HG02642 (cell line): ENCODE data around the gene DDX56.

Experiments
- ATAC-seq: cut with Tn5 transposase; IDR thresholded peaks from one replicate; pipeline ENCODE4 v1.9.1; 2021; ENCODE audit warnings: mild to moderate bottlenecking; ENCODE audit not compliant: unreplicated experiment, poor library complexity

DDX56 gene

DNA sequence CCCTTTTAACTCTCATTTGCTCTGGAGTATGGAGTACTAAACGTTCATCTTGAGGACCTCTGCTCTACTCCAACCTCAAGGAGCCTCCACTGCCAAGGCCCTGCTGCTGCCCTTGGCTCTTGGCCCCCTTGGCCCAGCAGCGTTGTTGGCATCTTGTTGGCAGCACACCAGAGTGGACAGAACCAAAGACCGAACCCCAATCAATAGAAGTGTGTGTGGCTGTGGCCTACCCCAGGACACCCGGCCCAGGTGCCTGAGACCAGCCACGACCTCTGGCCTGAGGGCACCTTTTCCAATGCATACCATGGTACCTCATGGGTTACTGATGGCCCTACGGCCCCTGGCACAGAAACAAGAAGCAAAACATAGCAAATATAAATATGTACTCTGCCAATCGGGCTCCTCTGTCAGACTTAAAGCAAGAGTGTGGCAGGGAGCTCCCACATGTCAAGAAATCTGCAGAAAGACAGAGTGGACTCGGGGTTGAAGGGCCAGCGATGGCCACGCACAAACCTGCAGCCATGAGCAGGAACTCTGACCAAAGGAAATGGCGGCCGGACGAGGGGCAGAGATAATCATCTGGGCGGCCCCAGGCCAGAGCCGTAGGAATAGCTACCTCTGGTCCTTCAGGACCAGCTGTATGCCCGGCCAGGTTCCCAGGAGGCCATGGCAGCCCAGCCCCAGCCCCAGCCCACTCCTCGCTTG is 35.5 kb downstream of the DDX56 start:
- no peak for ATAC-seq

DNA sequence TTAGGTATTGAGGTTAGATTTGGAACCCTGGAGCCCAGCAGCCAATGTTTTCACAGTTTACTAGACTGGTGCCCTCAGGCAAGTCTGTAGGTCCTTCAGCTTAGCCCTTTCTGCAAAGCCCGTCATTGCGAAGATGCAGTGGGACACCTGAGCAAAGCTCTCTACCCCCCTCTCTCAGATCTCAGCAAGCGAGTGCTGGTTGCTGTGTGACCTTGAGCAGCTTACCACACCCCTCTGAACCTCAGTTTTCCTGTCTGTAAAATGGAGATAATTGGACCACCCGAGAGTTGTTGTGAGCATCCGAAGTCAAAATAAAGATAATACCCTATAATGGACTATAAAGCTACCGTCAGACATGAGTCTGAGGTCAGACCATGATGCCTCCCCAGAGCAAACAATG is 36.3 kb downstream of the DDX56 start:
- ATAC-seq: no peak

DNA sequence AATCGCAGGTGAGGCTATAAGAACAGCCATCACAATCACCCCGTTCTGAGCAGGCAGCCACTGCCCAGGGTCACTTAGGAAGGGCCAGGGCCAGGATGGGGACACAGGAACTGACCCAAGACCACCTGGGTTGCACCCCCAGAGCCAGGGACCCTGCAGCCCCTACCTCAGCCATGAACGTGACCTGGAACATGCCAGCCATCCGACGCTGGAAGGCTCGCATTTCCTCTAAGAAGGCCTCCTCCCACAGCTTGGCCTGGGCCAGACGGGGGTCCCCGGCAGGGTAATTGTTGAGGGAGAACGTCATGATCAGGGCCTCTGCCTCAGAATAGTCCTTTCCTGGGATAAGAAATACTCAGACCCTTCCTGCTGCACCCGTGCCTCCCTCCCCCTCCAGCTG is 37.6 kb downstream of the DDX56 start:
- no peak for ATAC-seq

DNA sequence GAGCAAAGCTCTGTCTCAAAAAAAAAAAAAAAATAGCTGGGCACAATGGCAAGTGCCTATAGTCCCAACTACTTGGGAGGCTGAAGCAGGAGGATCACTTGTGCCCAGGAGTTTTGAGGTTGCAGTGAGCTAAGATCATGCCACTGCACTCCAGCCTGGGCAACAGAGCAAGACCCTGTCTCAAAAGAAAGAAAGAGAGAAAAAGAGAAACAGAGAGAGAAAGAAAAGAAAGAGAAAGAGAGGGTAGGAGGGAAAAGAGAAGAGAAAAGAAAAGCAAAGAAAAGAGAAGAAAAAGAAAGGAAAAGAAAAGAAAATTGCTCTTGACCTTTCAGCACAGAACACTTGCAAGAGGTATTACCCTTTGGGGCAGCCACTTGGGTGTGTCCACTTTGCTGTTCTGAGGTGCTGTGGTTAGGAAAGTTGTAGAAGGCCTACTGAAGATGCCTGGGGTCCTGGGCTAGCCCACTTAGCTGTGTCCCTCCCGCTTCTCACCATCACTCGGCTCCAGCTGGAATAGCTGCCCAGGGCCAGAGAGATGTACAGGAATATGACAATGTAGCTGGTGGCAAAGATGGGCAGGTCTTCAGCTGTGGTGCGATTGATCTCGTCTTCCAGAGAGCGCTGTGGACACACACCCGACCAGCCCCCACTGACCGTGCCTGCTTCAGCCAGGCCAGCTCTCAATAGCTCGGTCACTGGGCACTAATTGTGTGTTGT is 38.2 kb downstream of the DDX56 start:
- ATAC-seq: no peak

GRCh38 chr7:44534501-44534900 is 39.2 kb downstream of the DDX56 start:
- ATAC-seq: no peak

DNA sequence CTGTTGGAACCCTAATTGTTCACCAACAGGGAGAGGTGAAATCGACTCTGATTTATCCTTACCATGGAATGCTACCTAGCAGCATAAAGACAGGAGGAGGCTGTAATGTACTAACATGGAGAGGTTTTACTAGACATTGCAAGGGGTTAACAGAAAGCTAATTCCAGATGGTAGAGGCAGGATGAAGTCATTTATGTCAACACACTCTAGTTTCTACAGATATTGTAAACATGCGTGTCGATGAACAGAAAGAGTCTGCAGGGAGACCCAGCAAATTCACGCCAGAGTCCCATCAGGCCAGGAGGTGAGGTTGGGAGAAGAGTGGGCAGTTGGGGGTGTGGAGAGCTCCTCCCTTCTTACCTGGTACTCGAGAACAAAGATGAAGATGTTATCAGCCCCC is 39.6 kb downstream of the DDX56 start:
- no peak for ATAC-seq

DNA sequence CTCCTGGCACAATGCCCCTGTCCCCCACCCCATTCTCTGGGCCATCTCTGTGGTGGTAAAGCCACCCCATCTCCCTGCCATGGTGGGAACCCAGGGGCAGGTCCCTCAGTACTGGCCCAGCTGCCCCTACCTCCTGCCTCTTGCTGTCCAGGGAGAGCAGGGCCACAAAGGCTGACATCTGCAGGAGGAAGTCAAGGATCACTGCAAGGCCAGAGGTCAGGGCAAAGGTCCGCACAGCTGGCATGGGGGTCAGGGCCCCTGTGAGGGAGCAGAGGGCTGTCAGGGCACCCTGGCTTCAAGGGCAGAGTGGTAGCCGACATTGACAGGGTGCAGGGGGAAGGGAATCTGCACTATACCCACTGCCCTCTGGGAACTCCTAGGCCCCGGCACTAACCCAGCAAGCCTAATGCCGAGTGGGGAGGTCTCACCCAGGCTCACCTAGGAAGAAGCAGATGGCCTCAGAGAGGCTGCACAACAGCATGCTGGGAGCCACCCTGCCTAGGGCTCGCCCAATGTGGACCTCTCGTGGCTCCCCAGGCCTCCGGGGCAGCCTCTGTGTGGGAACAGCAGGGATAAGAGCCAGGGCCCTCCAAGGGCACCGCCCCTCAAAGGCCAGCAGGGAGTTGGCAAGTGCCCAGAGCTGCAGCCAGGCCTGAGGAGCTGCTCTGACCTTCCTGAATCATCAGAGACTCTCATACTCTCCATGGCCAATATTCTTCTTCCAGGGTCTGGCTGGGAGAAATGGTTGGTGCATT is 40.2 kb downstream of the DDX56 start:
- ATAC-seq: no peak

- no peak for ATAC-seq
Observed at GRCh38 chr7:44531421-44532380, 42.0 kb downstream of the DDX56 start.

DNA sequence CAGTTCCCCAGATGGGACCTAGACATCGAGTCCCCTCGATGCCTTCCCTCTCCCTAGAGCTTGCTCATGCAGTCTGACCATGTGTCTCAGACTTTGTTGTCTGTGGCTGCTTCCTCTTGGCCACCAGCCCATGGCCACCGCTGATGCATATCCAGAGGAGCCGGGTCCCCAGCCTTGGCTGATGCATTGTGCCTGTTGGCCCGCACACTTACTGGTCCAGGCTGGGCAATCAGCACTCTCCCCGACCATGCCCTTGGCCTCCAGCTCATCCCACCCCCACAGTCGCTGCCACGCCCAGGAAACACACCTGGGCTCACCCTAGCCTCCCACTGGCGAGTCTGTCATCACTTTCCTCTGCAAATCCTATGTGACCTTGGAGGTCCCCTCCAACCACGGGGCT is 42.7 kb downstream of the DDX56 start:
- no peak for ATAC-seq

DNA sequence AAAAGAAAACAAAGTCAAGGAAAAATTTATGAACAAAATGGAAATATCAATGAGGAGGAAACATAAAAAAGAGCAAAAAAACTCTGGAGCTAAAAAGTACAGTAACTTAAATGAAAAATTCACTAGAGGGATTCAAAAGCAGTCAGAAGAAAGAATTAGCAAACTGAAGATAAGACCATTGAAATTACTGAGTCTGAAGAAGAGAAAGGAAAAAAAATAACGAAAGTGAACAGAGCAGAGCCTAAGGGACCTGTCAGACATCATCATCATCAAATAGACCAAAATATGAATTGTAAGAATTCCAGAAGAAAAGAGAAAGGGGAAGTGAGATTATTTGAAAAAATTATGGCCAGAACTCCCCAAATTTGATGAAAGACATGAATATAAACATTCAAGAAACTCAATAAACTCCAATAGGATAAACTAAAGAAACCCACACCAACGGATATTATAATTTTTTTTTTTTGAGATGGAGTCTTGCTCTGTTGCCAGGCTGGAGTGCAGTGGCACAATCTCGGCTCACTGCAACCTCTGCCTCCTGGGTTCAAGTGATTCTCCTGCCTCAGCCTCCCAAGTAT is 48.8 kb downstream of the DDX56 start:
- no peak for ATAC-seq

- no peak for ATAC-seq
Observed at GRCh38 chr7:44522315-44522714, 51.4 kb downstream of the DDX56 start.

GRCh38 chr7:44521347-44522095 is 52.2 kb downstream of the DDX56 start:
- no peak for ATAC-seq

DNA sequence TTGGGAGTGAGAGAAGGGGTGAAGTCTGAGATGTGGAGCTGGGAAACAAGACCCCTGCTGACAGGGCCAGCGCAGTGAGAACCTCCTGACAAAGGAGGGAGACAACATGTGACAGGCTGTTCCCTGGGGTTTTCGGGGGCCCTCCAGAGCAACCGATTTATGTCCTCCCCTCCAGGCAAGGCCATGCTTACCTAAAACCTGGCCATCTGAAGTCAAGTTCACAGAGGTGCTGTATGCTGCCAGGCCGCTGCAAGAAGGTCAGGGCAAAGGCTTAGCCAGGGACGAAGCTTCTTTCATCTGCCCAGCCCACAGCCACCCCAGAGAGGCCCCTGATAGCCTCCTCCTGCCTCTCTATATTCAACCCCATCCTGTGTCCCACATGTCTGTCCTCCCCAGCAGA is 53.1 kb downstream of the DDX56 start:
- ATAC-seq: no peak

GRCh38 chr7:44519546-44519945 is 54.2 kb downstream of the DDX56 start:
- no peak for ATAC-seq

- no peak for ATAC-seq
Observed at GRCh38 chr7:44518761-44519160, 54.9 kb downstream of the DDX56 start.

DNA sequence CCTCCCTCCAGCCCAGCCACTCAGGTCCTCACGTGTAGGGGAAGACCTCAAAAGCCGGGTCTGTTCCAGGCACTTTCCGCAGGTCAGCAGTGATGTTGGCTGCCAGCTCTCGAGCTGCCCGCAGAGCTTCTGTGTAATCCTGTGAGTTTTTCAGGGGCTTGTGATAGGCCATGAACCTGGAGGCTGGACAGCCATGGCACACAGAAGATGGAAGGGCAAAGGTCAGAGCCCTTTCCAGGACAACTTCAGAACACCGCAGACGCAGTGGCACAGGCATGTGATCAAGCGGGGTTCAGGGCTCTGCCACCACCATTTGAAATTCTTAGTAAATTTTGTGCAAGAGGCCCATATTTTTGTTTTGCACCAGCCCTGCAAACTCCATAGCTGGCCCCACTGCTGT is 56.5 kb downstream of the DDX56 start:
- ATAC-seq: no peak
